Osteoblast (primary cell): ENCODE data around the gene OLFML3. TPM values are rescaled to one million over a fixed set of nuclear protein-coding genes. Genes with fewer than 3 reads are reported as not detected.
"Not testable (repeated sequence)": the region's sequence is repeated elsewhere in the genome, so short reads cannot be mapped to it uniquely, and the experiment has no call there.

Experiments
- DNase-seq: peaks from one replicate; pipeline ENCODE4 v3.0.0; 2011; ENCODE audit warnings: low spot score, mixed read lengths; ENCODE audit not compliant: insufficient read length; ENCODE audit errors: missing footprints
- H2AFZ ChIP-seq: 2 replicates; pipeline ENCODE4 v1.6.0; 2011; ENCODE audit warnings: mild to moderate bottlenecking, low read length
- H3K27ac ChIP-seq: 2 replicates; pipeline ENCODE4 v1.5.1; 2011; ENCODE audit warnings: mild to moderate bottlenecking, low read depth, low read length, moderate library complexity
- H3K27me3 ChIP-seq: 2 replicates; pipeline ENCODE4 v1.6.0; 2012; ENCODE audit warnings: mild to moderate bottlenecking, control low read depth, inconsistent platforms, low read length, moderate library complexity; ENCODE audit not compliant: insufficient read depth
- H3K36me3 ChIP-seq: 2 replicates; pipeline ENCODE4 v1.5.1; 2011; ENCODE audit warnings: mild to moderate bottlenecking, low read length, control low read depth, moderate library complexity; ENCODE audit not compliant: insufficient read depth
- H3K4me1 ChIP-seq: 2 replicates; pipeline ENCODE4 v1.5.1; 2011; ENCODE audit warnings: mild to moderate bottlenecking, low read length, control low read depth, moderate library complexity; ENCODE audit not compliant: insufficient read depth
- H3K4me2 ChIP-seq: 2 replicates; pipeline ENCODE4 v1.6.0; 2011; ENCODE audit warnings: mild to moderate bottlenecking, low read length; ENCODE audit not compliant: insufficient read depth
- H3K4me3 ChIP-seq: fragments of 200-600 bp; sonication (generic); 3 replicates; pipeline ENCODE4 v1.5.1; 2012; ENCODE audit warnings: mild to moderate bottlenecking, low read length, inconsistent platforms; ENCODE audit not compliant: insufficient read depth
- H3K79me2 ChIP-seq: 2 replicates; pipeline ENCODE4 v1.6.0; 2012; ENCODE audit warnings: mild to moderate bottlenecking, low read length, control low read depth, inconsistent platforms; ENCODE audit not compliant: insufficient read depth
- H3K9me3 ChIP-seq: 2 replicates; pipeline ENCODE4 v1.5.1; 2011; ENCODE audit warnings: low read depth, low read length, control low read depth
- H4K20me1 ChIP-seq: 2 replicates; pipeline ENCODE4 v1.6.0; 2012; ENCODE audit warnings: mild to moderate bottlenecking, low read length, control low read depth; ENCODE audit not compliant: insufficient read depth
- CTCF ChIP-seq: IDR thresholded peaks from 2 replicates; pipeline ENCODE4 v1.5.1; 2011; ENCODE audit warnings: mild to moderate bottlenecking, low read depth, low read length, moderate library complexity; ENCODE audit errors: extremely low read depth
- total RNA-seq: library from RNA; depleted of rRNA; stranded (reverse); fragments of >200 nt; gene quantifications from 2 replicates; pipeline ENCODE4 v1.2.3, GENCODE V29; 2012

Gene OLFML3
- total RNA-seq, 1 donor, result 359 TPM

- no peak for TF ChIP-seq CTCF
- Histone ChIP-seq H3K4me3 (no peak overlapping the region), H3K9me3 (no peaks in the 10 kb centered on the region), H3K27ac (no peak overlapping the region), H3K36me3 (peaks cover 3% of the 10 kb centered on the region), H2AFZ (no peak overlapping the region), H3K79me2 (peaks cover 77% of the 10 kb centered on the region), H3K4me1 (peaks cover 4% of the 10 kb centered on the region), H4K20me1 (no peaks in the 10 kb centered on the region), H3K4me2 (no peak overlapping the region), H3K27me3 (no peaks in the 10 kb centered on the region)
- DNase-seq, result no peak
These were observed 33.2 kb upstream of the OLFML3 start for GRCh38 chr1:113946112-113946511.

GRCh38 chr1:113946678-113947387 is 32.4 kb upstream of the OLFML3 start:
- no peaks in the 10 kb centered on the region for H3K9me3 ChIP-seq
- no peak overlapping the region for H3K27ac ChIP-seq
- no peaks in the 10 kb centered on the region for H4K20me1 ChIP-seq
- H3K36me3 ChIP-seq, result no peaks in the 10 kb centered on the region
- peak overlapping the region; percentile 31 for H3K4me2 ChIP-seq
- H3K27me3 ChIP-seq, result no peaks in the 10 kb centered on the region
- peaks cover 82% of the 10 kb centered on the region for H3K79me2 ChIP-seq
- no peak for DNase-seq
- no peak for TF ChIP-seq CTCF
- H3K4me1 ChIP-seq, result peaks cover 4% of the 10 kb centered on the region
- no peak overlapping the region for H3K4me3 ChIP-seq
- H2AFZ ChIP-seq, result no peak overlapping the region

- H4K20me1 ChIP-seq, result no peaks in the 10 kb centered on the region
- no peak for TF ChIP-seq CTCF
- no peak overlapping the region for H3K27ac ChIP-seq
- H2AFZ ChIP-seq, result no peak overlapping the region
- DNase-seq, result no peak
- H3K9me3 ChIP-seq, result no peaks in the 10 kb centered on the region
- no peaks in the 10 kb centered on the region for H3K27me3 ChIP-seq
- peak overlapping the region; percentile 31 for H3K4me2 ChIP-seq
- peaks cover 83% of the 10 kb centered on the region for H3K79me2 ChIP-seq
- no peak overlapping the region for H3K4me3 ChIP-seq
- H3K4me1 ChIP-seq, result peaks cover 4% of the 10 kb centered on the region
- H3K36me3 ChIP-seq, result no peaks in the 10 kb centered on the region
These were observed 31.7 kb upstream of the OLFML3 start for GRCh38 chr1:113947388-113948107.

GRCh38 chr1:113948151-113948550 is 31.1 kb upstream of the OLFML3 start:
- H4K20me1 ChIP-seq, H3K4me3 ChIP-seq, H3K27ac ChIP-seq, H3K27me3 ChIP-seq, H3K4me2 ChIP-seq, H3K9me3 ChIP-seq, H2AFZ ChIP-seq, H3K36me3 ChIP-seq, H3K4me1 ChIP-seq, DNase-seq: not testable (repeated sequence)
- H3K79me2 ChIP-seq, result peaks cover 80% of the 10 kb centered on the region
